Stomach (tissue), 4 donors: Measurements from ENCODE around the gene NSRP1.

Experiments
- CTCF ChIP-seq, 7 experiments: fragments of 450-650 bp in 4 of 7; fragments of 200-600 bp in 3 of 7; sonication (generic) in 3 of 7; IDR thresholded peaks; one replicate each; pipeline ENCODE4 v1.5.1; 2016 to 2019; ENCODE audit warnings: antibody characterized with exemption in 7 of 7, control low read depth in 2 of 7, mild to moderate bottlenecking in 1 of 7
- POLR2A ChIP-seq, 4 donors: fragments of 450-650 bp; IDR thresholded peaks; one replicate each; pipeline ENCODE4 v1.6.1; 2016; ENCODE audit warnings: antibody characterized with exemption in 4 of 4, control low read depth in 2 of 4, mild to moderate bottlenecking in 1 of 4, moderate library complexity in 1 of 4

- TF ChIP-seq POLR2A (IDR thresholded peaks at IDR 0.05) (no peak), CTCF (IDR thresholded peaks at IDR 0.05) (no peak)
Measured at GRCh38 chr17:30082773-30083172, 33.8 kb upstream of the NSRP1 start.
